NCI-H2227 (cell line): Measurements from ENCODE around the gene TSPYL4.
A peak's percentile ranks its signal among the peaks of the same experiment; 100 is the strongest.

Experiments
- DNase-seq: peaks from one replicate; lab custom pipeline; 2025; ENCODE audit not compliant: unreplicated experiment; lab: John Stamatoyannopoulos, UW

TSPYL4 gene

DNA sequence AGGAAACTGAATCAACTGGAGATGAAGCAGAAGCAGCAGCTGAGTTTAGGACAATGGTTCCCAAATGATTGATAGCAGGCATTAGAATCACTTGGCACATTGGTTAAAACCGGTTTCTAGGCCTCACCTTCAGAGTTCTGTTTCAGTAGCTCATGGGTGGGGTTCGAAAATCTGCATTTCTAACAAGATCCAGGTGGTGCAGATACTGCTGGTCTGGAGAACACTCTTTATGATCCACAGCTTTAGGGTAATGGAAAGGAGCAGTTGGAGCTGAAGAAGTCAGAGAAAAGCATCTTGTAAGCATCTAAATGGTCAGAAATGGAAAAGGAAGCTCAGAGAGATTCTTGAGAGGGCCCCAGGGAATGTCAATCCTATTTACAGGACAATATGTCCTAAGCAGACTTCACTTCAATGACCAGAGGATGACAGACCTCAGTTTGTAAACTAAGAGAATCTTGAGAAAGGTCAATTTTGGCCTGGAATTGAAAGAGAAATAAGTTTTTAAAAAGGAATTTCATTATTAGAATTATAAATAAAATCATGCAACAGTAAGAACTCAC, 17.4 kb upstream of the TSPYL4 start:
- DNase-seq = no peak

DNA sequence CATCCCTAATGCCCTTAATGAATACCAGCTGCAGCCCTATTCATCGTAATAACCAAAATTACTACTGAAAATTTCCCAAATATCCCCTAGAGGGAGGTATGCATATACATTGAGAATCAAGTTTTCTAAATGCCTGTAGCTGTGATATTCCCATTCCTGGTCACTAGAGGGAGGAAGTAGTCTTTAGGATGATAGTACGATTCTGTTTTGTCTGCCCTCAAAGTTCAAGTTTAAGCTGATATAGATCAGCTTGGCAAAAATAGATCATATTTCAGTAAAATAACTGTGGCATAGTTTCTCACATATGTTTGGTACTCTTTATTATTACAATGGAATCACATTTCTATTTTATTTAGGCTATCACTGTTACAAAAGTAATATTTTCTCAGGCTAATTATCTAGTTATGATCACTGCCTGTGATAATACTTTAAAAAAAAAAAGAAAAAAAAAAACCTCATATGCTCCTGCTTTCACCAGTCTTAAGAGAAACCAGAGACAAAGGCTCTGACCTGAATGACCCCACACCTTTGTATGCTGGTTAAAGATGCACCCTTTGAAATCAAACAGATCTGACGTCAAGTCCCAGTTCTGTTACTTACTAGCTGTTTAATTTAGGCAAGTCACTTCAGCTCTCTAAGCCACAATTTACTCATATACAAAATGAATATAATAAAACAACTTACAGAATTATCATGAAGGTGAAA, 14.9 kb upstream of the TSPYL4 start:
- DNase-seq = peak; percentile 69

DNA sequence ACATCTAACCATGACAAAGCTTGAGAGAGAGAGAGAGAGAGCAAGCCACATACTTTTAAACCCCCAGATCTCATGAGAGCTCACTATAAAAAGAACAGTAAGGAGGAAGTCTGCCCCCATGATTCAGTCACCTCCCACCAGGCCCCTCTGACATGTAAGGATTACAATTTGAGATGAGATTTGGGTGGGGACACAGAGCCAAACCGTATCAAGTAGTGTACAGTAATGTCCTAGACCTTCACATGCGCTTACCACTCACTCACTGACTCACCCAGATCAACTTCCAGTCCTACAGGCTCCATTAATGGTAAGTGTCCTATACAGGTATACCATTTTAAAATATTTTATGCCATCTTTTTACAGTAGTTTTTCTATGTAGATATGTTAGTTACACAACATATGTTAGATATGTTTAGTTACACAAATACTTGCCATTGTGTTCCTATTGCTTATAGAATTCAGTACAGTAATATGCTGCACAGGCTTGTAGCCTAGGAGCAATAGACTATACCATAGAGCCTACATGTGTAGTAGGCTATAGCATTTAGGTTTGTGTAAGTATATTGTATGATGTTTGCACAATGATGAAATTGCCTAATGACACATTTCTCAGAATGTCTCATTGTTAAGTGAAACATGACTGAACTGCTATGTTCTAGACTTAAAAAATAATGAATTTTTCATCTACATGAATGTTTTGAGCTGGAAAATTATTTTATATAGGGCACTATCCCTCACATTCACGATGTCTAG, 14.1 kb upstream of the TSPYL4 start:
- no peak for DNase-seq

DNA sequence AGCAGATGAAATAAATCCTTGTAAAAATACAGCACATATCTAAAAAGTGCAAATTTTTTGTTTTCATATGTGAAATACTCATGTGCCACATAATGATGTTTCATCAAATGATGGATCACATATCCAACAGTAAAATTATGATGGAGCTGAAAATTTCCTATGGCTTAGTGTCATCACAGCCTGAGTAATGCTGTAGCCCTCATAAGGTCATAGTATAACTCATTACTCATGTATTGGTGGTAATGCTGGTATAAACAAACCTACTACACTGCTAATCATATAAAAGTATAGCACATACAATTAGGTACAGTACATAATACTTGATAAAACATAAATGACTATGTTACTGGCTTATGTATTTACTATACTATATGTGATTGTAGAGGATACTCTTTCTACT, 12.9 kb upstream of the TSPYL4 start:
- DNase-seq = no peak

DNA sequence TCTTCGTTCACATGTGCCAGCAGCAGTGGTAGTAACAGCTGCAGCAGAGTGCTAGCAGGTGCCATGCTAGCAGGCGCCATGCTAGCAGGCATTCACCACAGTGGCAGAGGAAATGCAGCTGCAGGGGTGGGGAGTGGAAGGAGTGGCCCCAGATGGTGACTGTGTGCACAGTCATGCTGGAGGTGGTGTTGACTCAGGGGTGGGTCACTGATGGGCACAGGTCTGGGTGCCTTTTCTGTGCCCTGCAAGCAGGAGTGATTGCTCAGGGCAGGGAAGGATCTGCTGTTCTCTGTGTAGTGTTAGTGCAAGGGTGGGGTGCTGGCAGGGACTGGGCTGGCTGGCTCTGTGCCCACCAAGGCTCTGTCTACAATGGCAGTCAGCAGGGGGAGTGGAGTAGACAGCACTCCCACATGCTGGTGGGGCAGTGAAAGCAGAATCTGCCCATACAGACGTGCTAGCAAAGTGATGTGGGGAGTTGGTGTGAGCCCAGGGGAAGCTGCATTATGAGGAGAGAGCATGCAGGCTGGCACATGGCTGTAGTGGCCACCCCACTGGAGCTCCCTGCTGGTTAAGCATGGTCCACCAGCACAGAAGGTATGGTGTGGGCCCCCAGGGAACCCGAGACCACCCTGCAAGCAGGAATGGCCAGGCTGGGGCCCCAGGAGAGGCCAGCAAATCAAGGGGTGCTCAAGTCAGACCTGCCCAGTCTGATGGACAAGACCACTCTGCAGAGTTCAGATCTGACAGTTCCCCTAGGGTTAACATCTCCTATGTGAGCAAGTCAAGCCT, 11.4 kb upstream of the TSPYL4 start:
- no peak for DNase-seq

DNA sequence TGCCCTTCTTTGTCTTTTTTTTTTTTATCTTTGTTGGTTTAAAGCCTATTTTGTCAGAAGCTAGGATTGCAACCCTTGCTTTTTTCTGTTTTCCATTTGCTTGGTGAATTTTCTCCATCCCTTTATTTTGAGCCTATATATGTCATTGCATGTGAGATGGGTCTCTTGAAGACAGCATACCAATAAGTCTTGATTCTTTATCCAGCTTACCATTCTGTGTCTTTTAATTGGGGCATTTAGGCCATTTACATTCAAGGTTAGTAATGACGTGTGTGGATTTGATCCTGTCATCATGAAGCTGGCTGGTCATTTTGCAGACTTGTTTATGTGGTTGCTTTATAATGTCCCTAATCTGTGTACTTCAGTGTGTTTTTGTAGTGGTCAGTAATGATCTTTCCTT, 9.5 kb upstream of the TSPYL4 start:
- no peak for DNase-seq

DNA sequence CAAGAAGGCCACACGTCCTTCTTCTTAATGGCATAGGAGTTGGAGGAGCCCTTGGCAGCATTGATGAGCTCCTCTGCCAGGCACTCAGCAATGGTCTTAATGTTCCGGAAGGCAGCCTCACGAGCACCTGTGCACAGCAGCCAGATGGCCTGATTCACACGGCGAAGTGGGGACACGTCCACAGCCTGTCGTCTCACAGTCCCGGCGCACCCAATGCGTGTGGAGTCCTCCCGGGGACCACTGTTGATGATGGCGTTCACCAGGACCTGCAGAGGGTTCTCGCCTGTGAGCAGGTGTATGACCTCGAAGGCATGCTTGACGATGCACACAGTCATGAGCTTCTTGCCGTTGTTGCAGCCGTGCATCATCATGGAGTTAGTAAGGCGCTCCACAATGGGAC, 4.6 kb upstream of the TSPYL4 start:
- no peak for DNase-seq

DNA sequence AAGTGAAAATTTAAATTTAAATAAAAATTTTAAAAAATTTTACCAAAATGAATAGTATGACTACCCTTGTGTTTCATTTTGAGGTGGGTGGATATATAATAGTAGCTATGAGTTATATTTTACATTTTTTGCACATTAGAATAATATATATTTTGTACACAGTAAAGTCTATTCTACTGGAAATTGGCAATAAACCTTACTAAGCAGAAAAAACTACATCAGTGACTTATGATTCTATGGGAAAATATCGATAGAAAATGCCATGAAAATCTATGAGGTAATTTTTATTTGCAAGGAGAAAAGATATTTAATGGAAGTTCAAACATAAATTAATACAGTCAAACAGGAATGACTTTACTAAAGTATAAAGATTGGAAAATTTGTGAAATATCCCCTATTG, 2.8 kb upstream of the TSPYL4 start:
- no peak for DNase-seq

DNA sequence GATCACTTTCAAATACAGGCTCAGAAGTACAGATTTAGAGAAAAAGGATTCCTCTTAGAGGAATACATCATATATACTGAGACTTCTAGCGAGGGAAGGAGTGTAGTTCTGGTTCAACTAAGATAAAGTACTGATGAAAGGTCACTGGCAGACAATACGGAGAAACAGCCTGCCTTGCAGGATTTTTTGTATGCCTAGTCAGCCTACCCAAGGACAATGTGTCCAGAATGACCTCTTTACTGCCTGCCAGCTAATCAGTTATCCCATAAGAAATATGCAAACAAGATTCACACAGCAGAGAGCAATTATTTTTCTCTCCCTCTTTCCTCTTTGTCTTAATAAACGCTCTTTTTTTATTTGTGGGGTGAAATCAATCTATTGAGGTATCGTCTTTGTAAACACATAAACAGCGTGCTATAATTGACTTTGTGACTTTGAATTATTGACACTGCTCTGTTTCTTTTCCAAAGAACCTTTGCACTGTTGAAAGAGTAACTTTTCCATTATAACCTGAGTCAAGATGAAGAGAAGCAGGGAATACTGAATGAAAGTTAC, 1.4 kb upstream of the TSPYL4 start:
- DNase-seq = no peak

DNA sequence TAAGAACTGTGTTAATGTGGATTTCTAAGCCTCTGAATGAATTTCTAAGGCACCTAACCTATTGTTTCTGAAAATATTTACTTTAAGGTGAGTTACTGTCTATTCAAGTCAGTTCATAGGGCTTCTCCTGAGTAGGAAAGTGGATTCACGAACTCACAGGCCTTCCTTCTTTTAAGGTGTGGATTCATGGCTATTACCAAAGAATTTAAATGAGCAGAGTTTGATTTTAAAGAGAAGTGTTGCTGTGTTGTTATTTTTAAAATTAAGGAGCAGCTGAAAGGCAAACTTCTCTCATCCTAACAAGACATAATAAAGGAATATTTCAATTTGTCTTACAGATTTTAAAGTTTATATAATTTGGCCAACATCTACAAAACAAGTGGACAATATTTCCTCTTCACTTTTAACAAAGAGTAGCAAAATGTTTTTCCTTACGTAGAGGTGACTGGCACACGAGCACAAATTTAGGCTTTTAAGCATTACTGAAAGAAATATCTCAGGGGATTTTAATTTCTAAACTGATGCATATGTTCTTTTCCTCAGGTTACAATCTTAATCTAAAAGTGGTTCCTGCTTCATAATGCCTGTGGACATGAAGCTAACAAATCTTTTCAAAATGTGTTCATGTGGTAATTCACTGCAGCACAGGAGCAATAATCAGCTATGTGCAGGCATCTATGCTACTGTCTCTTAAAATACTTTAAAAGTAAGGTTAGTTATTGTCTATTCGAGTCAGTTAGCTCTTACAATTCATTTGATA, 602 bp upstream of the TSPYL4 start:
- DNase-seq = no peak

DNA sequence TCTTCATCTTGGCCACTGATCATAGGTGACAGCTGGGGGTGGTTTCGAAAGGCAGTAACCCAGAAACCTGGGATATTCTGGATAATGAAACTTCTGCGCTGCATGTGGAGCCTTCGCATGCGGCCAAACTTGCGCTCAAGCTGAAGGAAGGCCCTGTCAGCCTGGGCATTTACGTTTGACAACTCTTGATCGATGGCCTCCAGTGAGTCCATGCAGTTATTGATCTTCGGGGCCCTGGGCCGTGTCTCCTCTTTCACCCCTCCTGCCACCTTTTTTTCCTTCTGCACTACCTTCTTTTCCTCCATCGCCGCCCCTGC, 729 bp downstream of the TSPYL4 start:
- no peak for DNase-seq

DNA sequence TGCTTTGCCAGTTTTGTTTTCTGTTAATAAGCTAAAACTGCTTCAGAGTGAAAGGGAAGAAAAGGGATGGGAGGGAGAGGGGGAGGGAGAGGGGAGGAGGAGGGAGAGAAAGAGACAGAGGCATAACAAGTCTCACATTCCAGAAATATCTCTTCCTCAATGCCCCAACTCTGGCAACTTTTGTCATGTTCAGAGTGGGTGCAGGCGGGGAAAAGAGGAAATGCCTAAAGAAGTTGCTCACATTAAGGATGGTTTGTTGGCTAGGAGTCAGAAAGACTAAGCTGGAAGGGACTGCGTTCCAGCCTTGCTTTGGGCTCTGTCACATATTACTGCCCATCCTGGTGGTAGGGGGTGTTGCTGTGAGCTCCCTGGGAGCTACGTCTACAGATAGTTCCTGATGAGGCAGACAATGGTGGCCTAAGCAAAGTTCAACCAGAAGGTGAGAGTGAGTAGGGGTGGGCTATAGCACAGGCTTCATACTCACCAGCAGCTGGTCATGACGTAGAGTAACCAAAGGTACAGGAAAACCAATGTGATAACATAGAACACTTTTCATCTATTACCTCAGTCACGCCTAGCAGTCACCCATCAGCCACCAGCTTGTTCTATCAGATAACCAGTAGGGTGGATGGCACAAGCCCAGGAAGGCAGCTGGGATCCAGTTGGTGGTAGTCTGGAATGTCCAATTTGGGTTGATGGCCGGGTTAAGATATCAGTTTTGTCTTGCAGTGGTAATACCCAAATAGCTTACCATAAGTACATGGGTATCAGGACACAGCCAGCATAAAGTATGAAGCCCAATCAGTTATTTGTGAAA, 2.1 kb downstream of the TSPYL4 start:
- DNase-seq = no peak

DNA sequence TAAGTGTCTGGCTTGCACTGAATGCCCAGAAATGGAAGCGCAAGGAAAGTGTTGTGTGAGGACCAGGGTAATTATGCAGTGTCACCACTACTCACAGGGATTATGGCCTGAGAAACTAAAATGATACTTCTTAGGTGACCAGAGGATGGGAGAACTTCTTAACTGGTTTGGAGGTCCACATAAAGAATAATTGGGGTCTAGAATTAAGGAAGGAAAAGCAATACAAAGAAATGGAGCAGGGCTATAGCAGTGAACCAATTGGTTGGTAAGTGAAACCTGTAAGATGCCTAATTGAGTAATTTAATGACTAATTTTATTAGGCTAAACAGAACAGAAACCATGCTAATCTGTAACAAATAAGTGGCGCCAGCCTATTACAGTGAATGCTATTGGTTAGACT, 5.3 kb downstream of the TSPYL4 start:
- no peak for DNase-seq

DNA sequence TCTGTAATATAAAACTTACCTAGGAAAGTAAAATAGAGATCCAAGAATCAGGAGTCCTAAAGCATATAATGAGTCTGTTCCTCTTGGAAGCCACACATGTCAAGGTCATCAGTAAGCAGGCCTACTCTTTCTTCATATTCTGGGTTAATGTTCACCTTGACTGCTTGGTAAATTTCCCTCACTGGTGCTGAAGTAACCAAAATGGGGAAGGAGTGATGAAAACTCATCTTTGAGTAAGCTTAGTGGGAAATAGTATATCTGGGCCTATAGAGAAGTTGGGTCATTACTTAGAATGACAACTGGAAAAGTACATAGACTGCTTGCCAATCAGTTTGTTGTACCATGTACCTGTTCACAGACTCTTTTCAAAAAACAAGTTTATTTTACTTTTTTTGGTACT, 6.6 kb downstream of the TSPYL4 start:
- no peak for DNase-seq

DNA sequence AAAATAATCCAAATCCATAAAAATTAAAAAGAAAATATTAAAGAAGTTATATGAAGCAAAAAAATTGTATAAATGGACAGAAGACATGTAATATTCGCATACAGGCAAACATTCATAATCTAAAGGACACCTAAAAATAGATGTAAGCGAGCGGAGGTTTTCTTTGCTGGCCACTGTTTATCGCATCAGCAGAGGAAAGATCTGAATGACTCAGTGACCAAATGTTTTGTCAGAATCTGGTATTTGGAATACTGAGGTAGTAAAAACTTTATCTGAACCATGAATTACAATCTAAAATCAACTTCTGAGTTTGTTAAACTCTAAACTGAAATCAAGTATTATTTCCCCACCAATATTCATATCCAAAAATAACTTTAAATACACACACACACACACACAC, 7.8 kb downstream of the TSPYL4 start:
- no peak for DNase-seq

DNA sequence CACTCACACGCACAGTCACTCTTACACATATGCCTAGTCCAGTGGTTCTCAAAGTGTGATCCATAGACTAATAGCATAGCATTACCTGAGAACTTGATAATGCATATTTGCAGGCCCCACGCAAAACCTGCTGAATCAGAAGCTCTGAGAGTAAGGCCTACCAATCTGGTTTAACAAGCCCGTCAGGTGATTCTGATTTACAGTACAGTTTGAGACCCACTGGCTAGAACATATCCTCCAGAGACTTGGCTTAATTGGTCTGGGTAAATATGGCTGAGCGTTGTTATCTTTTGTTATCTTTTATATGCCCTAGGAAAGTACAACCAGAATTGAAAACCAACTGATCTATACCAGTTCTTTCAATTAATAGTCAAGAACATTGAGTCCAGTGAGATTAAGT, 9.6 kb downstream of the TSPYL4 start:
- DNase-seq = no peak

DNA sequence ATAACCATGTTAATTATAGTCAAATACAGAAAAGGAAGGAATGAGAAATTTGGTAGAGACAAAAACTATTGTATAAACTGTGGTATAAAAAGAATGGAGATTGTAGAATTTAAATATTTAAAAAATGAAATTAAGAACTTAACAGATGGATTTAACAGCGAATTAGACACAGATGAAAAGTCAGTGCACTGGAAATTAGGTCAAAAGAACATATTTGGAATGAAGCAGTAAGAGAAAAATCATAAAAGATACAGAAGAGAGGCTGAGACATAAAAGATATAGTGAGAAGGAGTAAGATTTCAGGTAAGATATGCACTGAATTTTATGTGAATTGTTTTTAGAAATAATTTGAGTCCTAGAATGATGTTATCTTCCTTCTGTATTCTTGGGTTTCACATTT, 14.0 kb downstream of the TSPYL4 start:
- DNase-seq = no peak

DNA sequence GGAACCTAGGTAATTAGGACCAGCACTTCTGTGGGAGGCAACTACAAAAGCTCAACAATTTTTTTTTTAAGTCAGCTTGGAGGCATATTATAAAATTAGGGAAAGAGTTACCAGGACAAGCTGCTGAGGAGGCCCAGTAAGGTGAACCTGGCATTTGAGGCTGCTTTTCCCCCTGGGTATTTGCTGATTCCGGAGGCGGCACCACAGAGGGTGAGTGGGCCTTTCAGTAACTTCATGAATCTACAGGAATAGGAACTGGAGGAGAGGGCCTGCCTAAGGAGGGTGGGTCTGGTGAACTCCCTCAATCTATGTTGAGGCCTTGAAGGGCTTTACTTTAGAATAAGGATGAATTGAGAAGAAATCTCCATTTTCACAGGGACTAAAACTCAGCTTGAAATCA, 14.6 kb downstream of the TSPYL4 start:
- DNase-seq = no peak

DNA sequence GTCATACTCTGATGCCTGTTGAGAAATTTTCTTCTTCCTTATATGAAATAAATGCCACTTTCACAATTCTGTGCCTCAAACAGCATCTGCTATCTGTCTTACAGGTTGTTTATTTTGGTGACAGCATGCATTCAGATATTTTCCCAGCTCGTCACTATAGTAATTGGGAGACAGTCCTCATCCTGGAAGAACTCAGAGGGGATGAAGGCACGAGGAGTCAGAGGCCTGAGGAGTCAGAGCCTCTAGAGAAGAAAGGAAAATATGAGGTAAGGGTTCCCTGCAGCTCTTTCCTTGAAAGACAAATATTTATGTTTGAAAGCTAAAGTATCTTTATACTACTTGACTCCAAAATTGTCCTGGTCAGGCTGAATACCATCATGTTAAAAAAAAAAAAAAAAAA, 15.8 kb downstream of the TSPYL4 start:
- no peak for DNase-seq

DNA sequence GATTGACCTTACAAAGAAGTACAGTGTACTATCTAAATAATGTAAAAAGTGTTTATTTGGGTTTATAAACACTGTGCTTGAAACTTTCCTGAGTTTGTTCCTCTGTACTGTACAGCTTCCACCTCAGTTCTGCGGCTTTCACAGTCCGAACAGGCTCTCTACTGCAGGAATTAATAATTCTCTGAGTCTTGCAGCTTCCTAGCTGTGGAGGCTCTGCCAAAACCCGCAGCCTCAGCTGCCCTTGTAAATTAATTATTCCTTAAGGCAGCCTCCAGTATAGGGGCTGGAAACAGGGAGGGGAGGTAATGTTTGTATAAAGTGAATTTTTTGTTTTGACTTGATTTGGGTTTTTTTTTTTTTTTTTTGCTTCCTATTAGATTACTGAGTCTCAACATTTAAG, 19.2 kb downstream of the TSPYL4 start:
- no peak for DNase-seq
